Measurements from ENCODE around the gene FAM120A.

GRCh38 chr9:93541581-93542349 is 90.3 kb downstream of the FAM120A start:
- no peak for TF ChIP-seq CTCF (IDR thresholded peaks at IDR 0.05; ENCODE audit: poor library complexity, severe bottlenecking)
- TF ChIP-seq POLR2AphosphoS5 (IDR thresholded peaks at IDR 0.05), result peak; percentile 20
- TF ChIP-seq EP300 (conservative IDR thresholded peaks at IDR 0.05; ENCODE audit: poor library complexity, severe bottlenecking), result peak; percentile 40
- no peak for TF ChIP-seq EZH2 (IDR thresholded peaks at IDR 0.05; ENCODE audit: borderline replicate concordance, insufficient read depth, low read length, poor library complexity, severe bottlenecking)
- no peak for TF ChIP-seq RAD21 (conservative IDR thresholded peaks at IDR 0.05)
- no peak for TF ChIP-seq TAF1 (IDR thresholded peaks at IDR 0.05; ENCODE audit: low read depth)
- no peak for TF ChIP-seq MXI1 (conservative IDR thresholded peaks at IDR 0.05; ENCODE audit: poor library complexity, severe bottlenecking)

All from neural cell (in vitro differentiated cells).